Astrocyte of the cerebellum (primary cell): ENCODE results near the gene DOK5.

Source experiments
- DNase-seq: peaks from one replicate; pipeline ENCODE4 v3.0.0-alpha.2; 2011; ENCODE audit warnings: low read depth
- H3K4me3 ChIP-seq: 2 replicates; pipeline ENCODE4 v1.5.1; 2011; ENCODE audit warnings: mild to moderate bottlenecking, low read depth, low read length, moderate library complexity
- CTCF ChIP-seq: IDR thresholded peaks from 2 replicates; pipeline ENCODE4 v1.5.1; 2012; ENCODE audit warnings: low read length, low read depth, moderate library complexity, mild to moderate bottlenecking; ENCODE audit errors: missing control alignments
- in situ Hi-C: cut with HindIII; loops from 2 replicates; pipeline ENCODE4 v1.10.0; 2017; ENCODE audit warnings: low sequenced_read_pairs

The DOK5 gene

DNA sequence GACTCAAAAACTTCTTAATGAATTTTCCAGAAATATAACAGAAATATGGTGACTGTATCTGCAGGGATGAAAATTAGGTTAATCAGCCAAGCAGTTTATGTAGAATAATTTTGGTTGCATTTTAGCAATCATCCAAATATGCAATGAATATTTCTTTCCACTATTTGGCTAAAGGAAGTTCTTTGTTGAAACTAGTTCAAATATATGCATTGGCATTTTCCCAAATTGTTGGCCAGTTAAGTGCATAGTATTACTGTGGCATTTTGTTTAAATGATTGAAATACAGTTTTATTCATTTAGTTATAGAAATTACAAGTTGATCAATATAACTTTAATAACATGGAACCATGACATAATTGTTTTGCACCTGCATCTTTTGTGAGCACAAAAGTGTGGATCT is 115.5 kb downstream of the DOK5 start:
- in situ Hi-C loops = no loop called here
- no peak for DNase-seq
- no peak for TF ChIP-seq CTCF
- no peak overlapping the region for H3K4me3 ChIP-seq

GRCh38 chr20:54596651-54597050 is 121.3 kb downstream of the DOK5 start:
- no peak for DNase-seq
- in situ Hi-C loops = no loop called here
- no peak overlapping the region for H3K4me3 ChIP-seq
- TF ChIP-seq CTCF = no peak

GRCh38 chr20:54598352-54598751 is 123.0 kb downstream of the DOK5 start:
- TF ChIP-seq CTCF = no peak
- in situ Hi-C loops = no loop called here
- DNase-seq = no peak
- no peak overlapping the region for H3K4me3 ChIP-seq

GRCh38 chr20:54600634-54601033 is 125.2 kb downstream of the DOK5 start:
- H3K4me3 ChIP-seq = no peak overlapping the region
- TF ChIP-seq CTCF = no peak
- DNase-seq = no peak
- in situ Hi-C loops = no loop called here

DNA sequence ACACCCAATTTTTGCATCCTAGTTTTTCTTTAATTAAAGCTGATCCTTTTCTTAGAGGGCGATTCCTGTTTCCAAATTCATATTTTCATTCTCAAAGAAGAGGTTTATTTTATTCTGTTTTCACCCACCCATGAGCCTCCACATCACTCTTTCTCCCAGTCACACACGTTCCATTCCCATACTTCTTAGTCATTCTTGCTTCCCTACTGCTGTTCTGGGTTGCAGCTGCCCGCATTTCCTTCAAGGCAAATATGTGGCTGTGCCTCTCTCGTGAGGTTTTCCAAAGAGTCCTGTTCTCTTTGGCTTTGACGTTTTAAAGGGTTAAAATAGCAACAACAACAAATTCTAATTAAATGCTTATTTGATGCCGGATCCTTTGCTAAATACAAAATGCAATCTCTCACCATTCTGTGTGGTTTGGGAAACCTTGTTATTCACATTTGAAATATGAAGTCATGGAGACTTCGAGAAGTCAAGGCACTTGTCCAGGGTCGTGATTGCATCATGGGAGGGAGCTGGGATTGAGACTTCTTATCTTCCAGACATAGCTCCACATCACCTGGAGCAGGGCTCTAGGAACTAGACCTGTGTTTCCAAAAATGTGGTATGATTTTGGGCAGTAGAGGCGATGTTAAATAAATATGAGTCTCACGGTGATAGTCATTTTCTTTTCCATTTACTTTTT is 126.6 kb downstream of the DOK5 start:
- no peak for TF ChIP-seq CTCF
- in situ Hi-C loops = no loop called here
- no peak overlapping the region for H3K4me3 ChIP-seq
- no peak for DNase-seq

- in situ Hi-C loops = no loop called here
- TF ChIP-seq CTCF = no peak
Measured at GRCh38 chr20:54605319-54605718, 129.9 kb downstream of the DOK5 start.

More at GRCh38 chr20:54605319-54605718, 129.9 kb downstream of the DOK5 start:
- no peak for DNase-seq
- H3K4me3 ChIP-seq = no peak overlapping the region
